Measurements from ENCODE around the gene RRN3. TPM values are rescaled to one million over a fixed set of nuclear protein-coding genes. Genes with fewer than 3 reads are reported as not detected.
"Not testable (repeated sequence)": the region's sequence is repeated elsewhere in the genome, so short reads cannot be mapped to it uniquely, and the experiment has no call there.

The RRN3 gene
- total and polyA plus RNA-seq, 4 experiments from 2014 or later = 22.9 to 48.8 (median 38.8) TPM

DNA sequence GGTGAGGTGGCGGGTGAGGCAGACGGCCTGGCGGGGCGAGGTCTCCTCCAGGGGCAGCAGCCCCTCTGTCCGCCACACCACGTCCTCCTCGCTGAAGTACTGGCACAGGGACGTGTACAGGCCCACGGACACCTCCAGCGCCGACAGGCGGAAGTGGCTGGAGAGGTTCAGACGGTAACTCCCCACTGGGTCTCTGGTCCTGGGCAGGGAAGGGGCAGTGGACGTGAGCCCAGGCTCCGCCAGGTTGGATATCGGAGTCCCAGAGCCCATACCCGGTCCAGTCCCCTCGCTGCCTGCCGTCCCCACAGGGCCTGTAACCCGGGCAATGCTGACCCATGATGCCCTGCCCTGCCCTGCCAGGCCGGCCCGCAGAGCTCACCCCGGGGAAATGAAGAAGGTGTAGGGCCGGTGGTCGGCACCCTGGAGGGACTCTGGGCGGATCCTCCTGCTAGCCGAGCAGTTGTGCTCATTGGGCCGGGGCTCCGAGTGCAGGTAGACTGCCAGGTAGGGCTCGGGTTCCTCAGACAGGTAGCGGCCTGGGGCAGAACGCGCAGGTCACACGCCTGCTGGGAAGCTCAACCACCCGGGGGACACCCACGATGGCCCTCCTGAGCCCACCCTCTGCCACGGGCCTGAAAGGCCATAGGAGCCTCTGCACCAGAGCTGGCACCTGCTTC lies 36.3 kb upstream of the RRN3 start:
- H3K27me3 Mint-ChIP-seq; intact Hi-C loops (cut with micrococcal nuclease); H3K9me3 ChIP-seq (ENCODE audit: control insufficient read depth in 1 of 2, low read length in 2 of 2); H3K36me3 Mint-ChIP-seq; H3K27ac Mint-ChIP-seq; H3K36me3 ChIP-seq (ENCODE audit: insufficient read depth, low read length); H3K4me1 Mint-ChIP-seq; POLR2A ChIA-PET (ENCODE audit: partially characterized antibody); H3K27ac ChIP-seq (ENCODE audit: low read depth, low read length); H3K4me3 ChIP-seq (ENCODE audit: low read length in 2 of 2); H3K9me3 Mint-ChIP-seq; H3K4me3 Mint-ChIP-seq; H3K27me3 ChIP-seq (ENCODE audit: insufficient read depth, low read length); H3K4me1 ChIP-seq (ENCODE audit: insufficient read depth, low read length); CTCF ChIA-PET (ENCODE audit: partially characterized antibody): not testable (repeated sequence)
- DNase-seq = peak in 1 of 5 donors; percentile 33

DNA sequence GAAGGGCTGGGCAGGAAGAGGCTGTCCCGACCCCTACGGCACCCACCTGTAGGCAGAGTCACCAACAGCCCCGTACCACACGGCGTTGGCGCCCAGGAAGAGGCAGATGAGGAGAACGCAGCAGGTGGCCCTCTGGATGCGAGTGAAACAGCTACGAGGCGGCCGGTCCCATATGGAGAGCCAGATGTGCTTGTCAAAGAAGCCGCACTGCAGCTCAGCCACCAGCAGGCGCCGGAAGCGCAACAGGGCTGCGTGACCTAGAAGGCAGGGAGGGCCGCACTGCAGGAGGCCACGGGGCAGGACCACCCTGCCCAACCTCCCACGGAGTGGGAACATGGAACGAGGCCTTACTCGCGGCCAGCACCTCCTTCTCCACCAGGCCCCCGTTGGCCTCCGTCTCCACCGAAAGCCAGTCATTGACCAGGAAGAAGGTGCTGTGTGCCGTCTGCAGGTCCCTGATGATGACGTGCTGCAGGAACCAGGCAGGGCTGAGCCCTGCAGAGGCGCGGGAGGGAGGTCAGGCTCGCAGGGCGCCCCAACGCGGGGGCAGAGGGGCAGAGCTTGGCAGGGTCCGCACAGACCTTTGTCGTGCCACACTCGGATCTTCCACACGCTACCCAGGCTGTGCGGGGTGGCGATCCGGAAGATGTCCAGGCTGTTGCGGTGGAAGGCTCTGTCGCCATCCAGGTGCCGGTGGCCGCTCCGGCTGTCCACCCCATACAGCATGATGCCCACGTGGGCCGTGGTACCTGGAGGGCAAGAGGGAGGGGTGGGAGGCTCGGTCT lies 33.8 kb upstream of the RRN3 start:
- intact Hi-C loops (cut with micrococcal nuclease); CTCF ChIA-PET (ENCODE audit: partially characterized antibody); H3K4me3 Mint-ChIP-seq; H3K9me3 Mint-ChIP-seq; H3K4me1 Mint-ChIP-seq; H3K4me3 ChIP-seq (ENCODE audit: low read length in 2 of 2); POLR2A ChIA-PET (ENCODE audit: partially characterized antibody); H3K27me3 ChIP-seq (ENCODE audit: insufficient read depth, low read length); H3K36me3 ChIP-seq (ENCODE audit: insufficient read depth, low read length); H3K27ac ChIP-seq (ENCODE audit: low read depth, low read length); H3K4me1 ChIP-seq (ENCODE audit: insufficient read depth, low read length); H3K27ac Mint-ChIP-seq; H3K27me3 Mint-ChIP-seq; H3K36me3 Mint-ChIP-seq; H3K9me3 ChIP-seq (ENCODE audit: control insufficient read depth in 1 of 2, low read length in 2 of 2): not testable (repeated sequence)
- peak in 1 of 5 donors; percentile 8 for DNase-seq

DNA sequence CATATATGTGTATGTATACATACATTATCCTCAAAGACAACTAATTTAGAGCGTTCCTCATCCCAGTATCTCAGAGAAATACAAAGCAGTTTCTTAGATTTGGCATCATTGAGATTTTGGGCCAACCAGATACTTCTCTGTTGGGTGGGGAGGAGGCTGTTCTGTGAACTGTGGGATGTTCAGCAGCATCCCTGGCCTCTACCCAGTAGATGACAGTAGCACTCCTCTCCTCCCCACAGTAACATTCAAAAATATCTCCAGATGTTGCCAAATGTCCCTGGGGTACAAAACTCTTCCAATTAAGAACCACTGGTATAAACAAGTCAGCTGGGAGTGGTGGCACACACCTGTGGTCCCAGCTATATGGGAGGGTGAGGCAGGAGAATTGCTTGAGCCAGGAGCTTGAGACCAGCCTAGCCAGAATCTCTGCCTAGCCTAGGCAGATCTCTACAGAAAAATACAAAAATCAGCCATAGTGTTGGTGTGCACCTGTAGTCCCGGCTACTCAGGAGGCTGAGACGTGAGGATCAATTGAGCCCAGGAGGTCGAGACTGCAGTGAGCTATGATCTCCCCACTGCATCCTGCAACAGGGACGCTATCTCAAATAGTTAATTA lies 6.4 kb upstream of the RRN3 start:
- H3K36me3 Mint-ChIP-seq; H3K4me3 ChIP-seq (ENCODE audit: low read length in 2 of 2); H3K27me3 Mint-ChIP-seq; POLR2A ChIA-PET (ENCODE audit: partially characterized antibody); CTCF ChIA-PET (ENCODE audit: partially characterized antibody); H3K9me3 Mint-ChIP-seq; intact Hi-C loops (cut with micrococcal nuclease); H3K27ac ChIP-seq (ENCODE audit: low read depth, low read length); H3K4me1 Mint-ChIP-seq; H3K4me3 Mint-ChIP-seq; H3K27me3 ChIP-seq (ENCODE audit: insufficient read depth, low read length); H3K36me3 ChIP-seq (ENCODE audit: insufficient read depth, low read length); H3K4me1 ChIP-seq (ENCODE audit: insufficient read depth, low read length); H3K9me3 ChIP-seq (ENCODE audit: control insufficient read depth in 1 of 2, low read length in 2 of 2); DNase-seq: not testable (repeated sequence)
- peak overlapping the region in 1 of 7 donors; percentile 21 for H3K27ac Mint-ChIP-seq

DNA sequence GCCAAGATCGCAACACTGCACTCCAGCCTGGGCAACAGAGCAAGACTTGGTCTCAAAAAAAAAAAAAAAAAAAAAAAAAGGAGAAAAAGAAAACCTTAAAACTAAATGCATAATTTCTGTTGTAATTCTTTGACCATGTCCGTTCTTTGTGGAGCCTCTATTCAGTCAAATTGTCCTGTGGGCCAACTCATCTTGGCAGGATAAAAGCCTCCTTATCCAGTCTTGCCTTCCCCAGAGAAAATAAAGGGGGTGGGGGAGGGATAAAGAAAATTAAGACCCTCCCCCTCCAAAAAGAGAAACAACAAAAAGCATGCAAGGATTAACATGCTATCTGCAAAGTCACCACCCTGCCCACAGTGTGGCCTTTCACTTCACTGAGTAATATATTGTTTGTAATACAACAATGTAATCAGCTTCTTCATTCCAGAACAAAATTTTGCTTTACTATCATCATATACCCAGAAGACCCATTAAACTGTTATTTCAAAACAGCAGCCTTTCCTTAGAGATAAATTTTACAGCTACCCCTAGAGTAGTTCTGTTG lies 5.4 kb upstream of the RRN3 start:
- H3K4me1 ChIP-seq (ENCODE audit: insufficient read depth, low read length); H3K9me3 Mint-ChIP-seq; H3K4me3 Mint-ChIP-seq; H3K27me3 Mint-ChIP-seq; H3K27ac Mint-ChIP-seq; H3K27me3 ChIP-seq (ENCODE audit: insufficient read depth, low read length); H3K4me3 ChIP-seq (ENCODE audit: low read length in 2 of 2); H3K9me3 ChIP-seq (ENCODE audit: control insufficient read depth in 1 of 2, low read length in 2 of 2); H3K4me1 Mint-ChIP-seq; H3K27ac ChIP-seq (ENCODE audit: low read depth, low read length); DNase-seq; CTCF ChIA-PET (ENCODE audit: partially characterized antibody); H3K36me3 Mint-ChIP-seq; H3K36me3 ChIP-seq (ENCODE audit: insufficient read depth, low read length); POLR2A ChIA-PET (ENCODE audit: partially characterized antibody): not testable (repeated sequence)
- intact Hi-C loops (cut with micrococcal nuclease) = loop anchor here (10.0 kb wide), 1 partner anchor 465 kb away; the partner anchor contains the start of genes BFAR and PARN

DNA sequence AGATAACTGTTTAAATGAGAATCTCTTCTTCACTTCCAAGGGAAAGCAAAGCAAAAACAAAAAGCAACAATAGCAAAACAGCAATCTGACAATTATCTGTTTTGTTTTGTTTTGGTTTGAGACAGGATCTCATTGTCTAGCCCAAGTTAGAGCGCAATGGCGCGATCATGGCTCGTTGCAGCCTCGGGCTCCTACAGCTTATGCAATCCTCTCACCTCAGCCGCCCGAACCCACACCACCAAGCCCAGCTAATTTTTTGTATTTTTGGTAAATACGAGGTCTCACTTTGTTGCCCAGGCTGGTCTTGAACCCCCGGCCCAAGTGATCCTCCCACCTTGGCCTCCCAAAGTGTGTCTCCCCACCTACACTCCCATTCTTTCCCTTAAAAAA lies 2.5 kb upstream of the RRN3 start:
- H3K9me3 ChIP-seq (ENCODE audit: control insufficient read depth in 1 of 2, low read length in 2 of 2); POLR2A ChIA-PET (ENCODE audit: partially characterized antibody); H3K36me3 ChIP-seq (ENCODE audit: insufficient read depth, low read length); CTCF ChIA-PET (ENCODE audit: partially characterized antibody); H3K27ac Mint-ChIP-seq; H3K27me3 Mint-ChIP-seq; H3K27me3 ChIP-seq (ENCODE audit: insufficient read depth, low read length); H3K27ac ChIP-seq (ENCODE audit: low read depth, low read length); DNase-seq; H3K9me3 Mint-ChIP-seq; H3K4me3 ChIP-seq (ENCODE audit: low read length in 2 of 2): not testable (repeated sequence)
- peaks cover 12% of the 10 kb centered on the region for H3K4me1 ChIP-seq (ENCODE audit: insufficient read depth, low read length)
- Mint-ChIP-seq H3K4me3 (peak overlapping the region in 2 of 8 donors; percentile 29 to 43), H3K4me1 (peaks cover 14 to 28% (median 21%) of the 10 kb centered on the region in 4 donors), H3K36me3 (peaks cover 0 to 14% of the 10 kb centered on the region in 2 donors)
- intact Hi-C loops (cut with micrococcal nuclease) = loop anchor here (10.0 kb wide), 1 partner anchor 462 kb away; the partner anchor contains the start of genes BFAR and PARN

DNA sequence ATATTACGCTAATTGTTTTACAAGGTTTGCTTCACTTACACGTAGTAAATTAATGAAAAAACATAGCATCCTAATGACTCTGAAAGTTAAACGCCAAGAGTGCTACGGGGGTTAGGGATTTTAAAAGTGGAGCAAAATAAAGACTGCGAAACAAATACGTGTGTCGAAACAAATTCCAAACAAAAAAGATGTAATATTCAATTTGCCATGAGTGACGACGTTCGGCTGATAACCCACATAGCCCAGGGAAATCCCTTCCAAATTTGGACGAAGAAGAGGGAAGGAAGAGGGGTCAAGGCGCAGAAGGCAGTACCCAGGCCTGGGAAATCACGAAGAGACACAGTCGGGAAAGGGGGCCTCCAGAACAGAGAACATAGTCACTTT lies 509 bp downstream of the RRN3 start:
- CTCF ChIA-PET (ENCODE audit: partially characterized antibody) = interaction anchor here (1.7 kb wide), 1 partner anchor 21 kb away, joined by 4 read pairs; no protein-coding TSS in a partner anchor
- H3K27me3 Mint-ChIP-seq; H3K9me3 ChIP-seq (ENCODE audit: control insufficient read depth in 1 of 2, low read length in 2 of 2); H3K27me3 ChIP-seq (ENCODE audit: insufficient read depth, low read length); H3K9me3 Mint-ChIP-seq; H3K36me3 ChIP-seq (ENCODE audit: insufficient read depth, low read length); DNase-seq: not testable (repeated sequence)
- Histone ChIP-seq H3K4me1 (ENCODE audit: insufficient read depth, low read length) (peaks cover 12% of the 10 kb centered on the region), H3K4me3 (ENCODE audit: low read length in 2 of 2) (peak overlapping the region; percentile 92 to 94), H3K27ac (ENCODE audit: low read depth, low read length) (peak overlapping the region; percentile 71)
- intact Hi-C loops (cut with micrococcal nuclease) = loop anchor here (10.0 kb wide), 1 partner anchor 459 kb away; the partner anchor contains the start of genes BFAR and PARN
- POLR2A ChIA-PET (ENCODE audit: partially characterized antibody) = interaction anchor here (0.6 to 0.9 kb wide), 3 partner anchors 36 to 940 kb away, joined by 3 read pairs; no protein-coding TSS in a partner anchor
- Mint-ChIP-seq H3K27ac (peak overlapping the region; percentile 93 to 98 (median 97)), H3K4me3 (peak overlapping the region; percentile 95 to 98 (median 98)), H3K36me3 (peaks cover 0 to 28% of the 10 kb centered on the region in 2 donors), H3K4me1 (peaks cover 15 to 37% (median 23%) of the 10 kb centered on the region in 4 donors)

DNA sequence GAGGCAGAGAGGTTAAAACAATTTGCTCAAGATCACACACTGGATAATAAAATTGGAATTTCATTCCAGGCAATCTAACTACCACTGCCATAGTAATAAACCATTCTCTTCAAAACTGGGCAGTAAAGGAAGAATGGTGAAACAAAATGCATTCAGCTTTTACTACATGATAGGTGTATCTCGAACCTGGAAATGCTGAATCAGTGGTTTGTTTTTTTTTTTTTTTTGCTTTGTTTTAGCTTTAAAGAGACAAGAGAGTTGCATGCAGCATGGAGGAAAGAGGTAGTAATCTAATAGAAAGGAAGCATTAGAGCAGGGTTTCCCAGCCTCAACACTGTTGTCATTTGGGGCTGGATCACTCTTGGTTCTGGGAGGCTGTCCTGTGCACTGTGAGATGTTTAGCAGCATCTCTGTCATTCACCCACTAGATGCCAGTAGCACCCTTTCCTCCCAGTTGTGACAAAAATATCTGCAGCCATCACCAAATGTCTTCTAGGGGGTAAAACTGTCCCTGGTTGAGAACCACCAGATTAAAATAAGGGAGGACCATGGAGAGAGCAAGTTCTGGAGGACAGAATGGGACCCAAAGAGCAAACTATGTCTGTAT lies 3.3 kb downstream of the RRN3 start:
- H3K4me3 ChIP-seq (ENCODE audit: low read length in 2 of 2); CTCF ChIA-PET (ENCODE audit: partially characterized antibody): not testable (repeated sequence)
- H3K4me1 Mint-ChIP-seq = peaks cover 19 to 47% (median 24%) of the 10 kb centered on the region in 4 donors

More for the DNA sequence above, 3.3 kb downstream of the RRN3 start:
- intact Hi-C loops (cut with micrococcal nuclease) = loop anchor here (10.0 kb wide), 1 partner anchor 456 kb away; the partner anchor contains the start of genes BFAR and PARN
- H3K27me3 Mint-ChIP-seq; H3K36me3 ChIP-seq (ENCODE audit: insufficient read depth, low read length); H3K27me3 ChIP-seq (ENCODE audit: insufficient read depth, low read length); POLR2A ChIA-PET (ENCODE audit: partially characterized antibody); H3K27ac ChIP-seq (ENCODE audit: low read depth, low read length); H3K9me3 ChIP-seq (ENCODE audit: control insufficient read depth in 1 of 2, low read length in 2 of 2); DNase-seq; H3K9me3 Mint-ChIP-seq: not testable (repeated sequence)
- Mint-ChIP-seq H3K4me3 (peak overlapping the region in 2 of 8 donors; percentile 44 to 52), H3K27ac (peak overlapping the region in 4 of 7 donors; percentile 12 to 83 (median 34)), H3K36me3 (peaks cover under 1 to 41% of the 10 kb centered on the region in 2 donors)
- peaks cover 12% of the 10 kb centered on the region for H3K4me1 ChIP-seq (ENCODE audit: insufficient read depth, low read length)

Data from CD4-positive, alpha-beta memory T cell (primary cell).